Measurements from ENCODE around the gene FIGLA.

DNA sequence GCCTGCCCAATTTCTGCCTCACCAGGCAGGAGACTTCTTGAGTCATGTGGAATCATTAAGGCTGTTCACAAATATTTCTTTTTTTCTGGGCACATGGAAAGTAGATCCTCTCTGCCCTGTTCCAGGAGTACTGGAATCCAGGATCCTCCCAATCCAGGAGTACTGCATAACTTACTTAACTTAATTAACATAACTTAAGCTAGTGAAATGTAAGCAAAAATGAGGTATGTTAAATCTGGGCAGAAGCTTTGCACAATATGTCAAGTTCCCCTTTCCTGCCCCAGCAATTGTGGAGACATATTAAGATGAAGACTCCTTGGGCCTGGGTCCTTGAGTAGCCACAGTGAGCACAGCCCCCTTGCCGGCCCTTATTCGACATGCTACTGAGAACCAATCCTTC, 41.9 kb upstream of the FIGLA start:
- TF ChIP-seq CTCF (IDR thresholded peaks at IDR 0.05) (no peak), EP300 (IDR thresholded peaks at IDR 0.05) (no peak)
